Natural killer cell (primary cell): ENCODE measurements around the gene MMP12. TPM values are rescaled to one million over a fixed set of nuclear protein-coding genes. Genes with fewer than 3 reads are reported as not detected.

Experiments used
- ATAC-seq, 3 donors: fragments of 150-1000 bp in 2 of 3; fragments of 200-7000 bp in 1 of 3; cut with Tn5 transposase; 1 replicate in 1 of 3; 2 replicates in 2 of 3; pipeline ENCODE4 v1.10.0; 2021; ENCODE audit warnings: mild to moderate bottlenecking in 2 of 3, moderate library complexity in 2 of 3
- DNase-seq, 2 donors: peaks; one replicate each; pipeline versions ENCODE4 v3.0.0 to v3.0.0-alpha.2; 2013 to 2021; ENCODE audit warnings: mixed read lengths in 1 of 2
- H3K27ac ChIP-seq: one replicate; pipeline ENCODE4 v1.5.1; 2013; ENCODE audit warnings: mild to moderate bottlenecking, low read length
- H3K27me3 ChIP-seq: one replicate; pipeline ENCODE4 v1.6.1; 2013; ENCODE audit warnings: low read length; ENCODE audit not compliant: control insufficient read depth, insufficient read depth
- H3K36me3 ChIP-seq: one replicate; pipeline ENCODE4 v1.6.1; 2013; ENCODE audit warnings: low read length; ENCODE audit not compliant: control insufficient read depth, insufficient read depth
- H3K4me1 ChIP-seq: one replicate; pipeline ENCODE4 v1.6.1; 2013; ENCODE audit warnings: low read length; ENCODE audit not compliant: control insufficient read depth, insufficient read depth
- H3K4me3 ChIP-seq: one replicate; pipeline ENCODE4 v1.5.1; 2013; ENCODE audit warnings: low read length
- H3K9me3 ChIP-seq: one replicate; pipeline ENCODE4 v1.6.1; 2013; ENCODE audit warnings: low read length; ENCODE audit not compliant: control insufficient read depth, insufficient read depth
- H3K27ac Mint-ChIP-seq, 2 donors: one replicate each; pipeline ENCODE4 v1.8.0; 2022; ENCODE audit warnings: mild to moderate bottlenecking in 2 of 2, mixed read lengths in 2 of 2, moderate library complexity in 1 of 2
- H3K27me3 Mint-ChIP-seq, 2 donors: one replicate each; pipeline ENCODE4 v1.8.0; 2022; ENCODE audit warnings: low read depth in 2 of 2, mixed read lengths in 2 of 2
- H3K36me3 Mint-ChIP-seq: one replicate; pipeline ENCODE4 v1.8.0; 2022; ENCODE audit warnings: mixed read lengths
- H3K4me1 Mint-ChIP-seq, 2 donors: one replicate each; pipeline ENCODE4 v1.8.0; 2022; ENCODE audit warnings: mixed read lengths in 2 of 2
- H3K4me3 Mint-ChIP-seq: one replicate; pipeline ENCODE4 v1.8.0; 2022; ENCODE audit warnings: mild to moderate bottlenecking, moderate library complexity, mixed read lengths
- H3K9me3 Mint-ChIP-seq, 2 donors: one replicate each; pipeline ENCODE4 v1.8.0; 2022; ENCODE audit warnings: mixed read lengths in 2 of 2
- WGBS: methylation state at CpG from one replicate; pipeline ENCODE4 v1.1.7; 2013; ENCODE audit warnings: missing lambda C conversion rate; ENCODE audit not compliant: insufficient coverage; 5-methylcytosine and 5-hydroxymethylcytosine counted together
- intact Hi-C: fragments of 100-400 bp; cut with micrococcal nuclease; formaldehyde crosslinking; loops from one replicate; pipeline ENCODE4 v1.14.2; 2022
- total RNA-seq, 4 donors: library from RNA; stranded (reverse); fragments of 120-200 nt in 1 of 4; gene quantifications; one replicate each; pipeline versions ENCODE4 v1.2.3 to v1.2.4, GENCODE V29; 2013 to 2022
- TF ChIP-seq, protein P1 (sequence below): fragments of 200-600 bp; IDR thresholded peaks from one replicate; pipeline ENCODE4 v1.8.0; 2022; ENCODE audit warnings: antibody characterized with exemption

The MMP12 gene
- total RNA-seq, 3 donors from 2014 or later (not counting 1 experiment from before 2014, with no cell fraction given): not detected

DNA sequence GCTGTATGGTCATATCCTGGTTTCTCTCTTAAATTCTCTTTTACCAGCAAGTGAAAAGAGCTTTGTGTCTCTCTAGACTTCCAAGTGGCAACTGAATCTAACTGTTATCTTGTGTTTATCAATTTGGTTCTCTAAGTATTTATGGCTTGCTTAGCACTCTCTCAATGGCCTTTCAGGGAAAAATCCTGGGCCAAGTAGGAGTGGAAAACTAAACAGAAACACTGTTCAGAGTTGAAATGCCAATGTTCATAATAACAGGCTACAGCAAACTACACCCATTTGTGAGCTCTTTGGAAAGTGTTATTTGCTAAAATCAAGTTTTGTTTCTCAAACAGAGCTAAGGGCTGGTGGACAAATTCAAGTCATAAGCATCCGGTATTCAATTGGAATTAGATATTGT, 10.1 kb downstream of the MMP12 start:
- no peak for ATAC-seq
- Histone ChIP-seq H3K4me1 (no peaks in the 10 kb centered on the region), H3K27ac (no peak overlapping the region), H3K27me3 (no peaks in the 10 kb centered on the region), H3K9me3 (no peaks in the 10 kb centered on the region), H3K36me3 (no peaks in the 10 kb centered on the region), H3K4me3 (no peak overlapping the region)
- H3K27ac Mint-ChIP-seq: no peak overlapping the region
- H3K9me3 Mint-ChIP-seq: no peaks in the 10 kb centered on the region
- intact Hi-C loops: no loop called here
- WGBS: 92% methylated on average over 1 of the region's 1 CpG
- no peaks in the 10 kb centered on the region for H3K27me3 Mint-ChIP-seq
- no peaks in the 10 kb centered on the region for H3K36me3 Mint-ChIP-seq
- TF ChIP-seq, protein P1, sequence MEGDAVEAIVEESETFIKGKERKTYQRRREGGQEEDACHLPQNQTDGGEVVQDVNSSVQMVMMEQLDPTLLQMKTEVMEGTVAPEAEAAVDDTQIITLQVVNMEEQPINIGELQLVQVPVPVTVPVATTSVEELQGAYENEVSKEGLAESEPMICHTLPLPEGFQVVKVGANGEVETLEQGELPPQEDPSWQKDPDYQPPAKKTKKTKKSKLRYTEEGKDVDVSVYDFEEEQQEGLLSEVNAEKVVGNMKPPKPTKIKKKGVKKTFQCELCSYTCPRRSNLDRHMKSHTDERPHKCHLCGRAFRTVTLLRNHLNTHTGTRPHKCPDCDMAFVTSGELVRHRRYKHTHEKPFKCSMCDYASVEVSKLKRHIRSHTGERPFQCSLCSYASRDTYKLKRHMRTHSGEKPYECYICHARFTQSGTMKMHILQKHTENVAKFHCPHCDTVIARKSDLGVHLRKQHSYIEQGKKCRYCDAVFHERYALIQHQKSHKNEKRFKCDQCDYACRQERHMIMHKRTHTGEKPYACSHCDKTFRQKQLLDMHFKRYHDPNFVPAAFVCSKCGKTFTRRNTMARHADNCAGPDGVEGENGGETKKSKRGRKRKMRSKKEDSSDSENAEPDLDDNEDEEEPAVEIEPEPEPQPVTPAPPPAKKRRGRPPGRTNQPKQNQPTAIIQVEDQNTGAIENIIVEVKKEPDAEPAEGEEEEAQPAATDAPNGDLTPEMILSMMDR: no peak
- no peak overlapping the region for H3K4me3 Mint-ChIP-seq
- DNase-seq: no peak
- no peaks in the 10 kb centered on the region for H3K4me1 Mint-ChIP-seq

GRCh38 chr11:102853956-102854355, 20.8 kb downstream of the MMP12 start:
- Histone ChIP-seq H3K36me3 (no peaks in the 10 kb centered on the region), H3K27me3 (no peaks in the 10 kb centered on the region), H3K4me1 (no peaks in the 10 kb centered on the region), H3K9me3 (no peaks in the 10 kb centered on the region), H3K27ac (no peak overlapping the region), H3K4me3 (no peak overlapping the region)
- Mint-ChIP-seq H3K27ac (no peak overlapping the region), H3K4me3 (no peak overlapping the region), H3K4me1 (no peaks in the 10 kb centered on the region), H3K9me3 (peaks cover 2 to 5% of the 10 kb centered on the region in 2 donors), H3K36me3 (no peaks in the 10 kb centered on the region), H3K27me3 (peaks cover 0 to 2% of the 10 kb centered on the region in 2 donors)
- DNase-seq: no peak
- intact Hi-C loops: no loop called here
- TF ChIP-seq, protein P1: no peak
- WGBS: 100% methylated on average over 1 of the region's 2 CpGs
- ATAC-seq: no peak

- intact Hi-C loops: no loop called here
- Mint-ChIP-seq H3K4me3 (no peak overlapping the region), H3K27me3 (peaks cover 0 to 2% of the 10 kb centered on the region in 2 donors), H3K4me1 (no peaks in the 10 kb centered on the region), H3K36me3 (no peaks in the 10 kb centered on the region), H3K9me3 (peaks cover 2 to 8% of the 10 kb centered on the region in 2 donors), H3K27ac (no peak overlapping the region)
- DNase-seq (no peak), ATAC-seq (no peak)
- H3K9me3 ChIP-seq: no peaks in the 10 kb centered on the region
- H3K27me3 ChIP-seq: no peaks in the 10 kb centered on the region
- WGBS: 93% methylated on average over 2 of the region's 3 CpGs
- H3K36me3 ChIP-seq: no peaks in the 10 kb centered on the region
- H3K27ac ChIP-seq: no peak overlapping the region
- H3K4me1 ChIP-seq: no peaks in the 10 kb centered on the region
- TF ChIP-seq, protein P1: no peak
- no peak overlapping the region for H3K4me3 ChIP-seq
These were observed 21.7 kb downstream of the MMP12 start for GRCh38 chr11:102853055-102853454.

DNA sequence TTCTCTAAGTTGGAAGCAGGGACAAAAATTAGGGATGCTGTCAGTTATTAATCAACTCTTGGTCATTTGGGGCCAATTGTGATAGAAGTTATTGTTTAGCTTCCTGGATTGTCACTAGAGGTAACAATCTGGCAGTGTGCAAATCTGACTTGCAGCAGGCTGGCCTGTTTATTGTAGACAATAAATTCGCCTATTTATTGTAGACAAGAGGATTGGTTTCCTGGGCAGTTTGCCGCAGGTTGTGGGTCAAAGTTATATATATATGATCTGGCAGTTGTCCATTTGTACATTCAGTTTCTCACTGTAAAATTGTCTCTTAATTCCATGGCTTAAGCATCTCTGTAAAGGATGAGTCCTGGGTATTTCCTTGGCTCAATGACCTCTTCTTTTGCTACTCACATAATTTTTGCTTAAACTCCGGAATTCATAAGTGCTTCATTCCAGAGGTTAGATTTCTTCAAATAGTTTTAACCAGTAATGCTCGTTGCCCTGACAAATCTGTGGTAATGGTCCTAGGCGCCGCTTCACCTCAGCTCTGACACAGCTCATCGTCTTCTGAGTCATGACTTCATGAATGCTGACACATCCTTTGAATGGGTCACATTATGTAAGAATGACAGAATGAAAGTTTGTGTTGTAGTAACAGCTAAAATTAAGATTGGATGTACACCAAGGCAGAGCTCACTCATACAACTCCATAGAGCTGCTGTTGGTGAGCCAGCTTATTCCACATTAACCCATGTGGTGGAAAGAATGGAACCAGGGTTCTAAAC, 23.6 kb downstream of the MMP12 start:
- H3K27me3 Mint-ChIP-seq: peaks cover 0 to 5% of the 10 kb centered on the region in 2 donors
- no peak overlapping the region for H3K27ac ChIP-seq
- ATAC-seq: no peak
- H3K27me3 ChIP-seq: no peaks in the 10 kb centered on the region
- intact Hi-C loops: no loop called here
- no peak overlapping the region for H3K4me3 ChIP-seq
- no peaks in the 10 kb centered on the region for H3K9me3 ChIP-seq
- no peaks in the 10 kb centered on the region for H3K36me3 ChIP-seq
- H3K27ac Mint-ChIP-seq: no peak overlapping the region
- WGBS: 90% methylated on average over 7 of the region's 7 CpGs
- H3K4me1 Mint-ChIP-seq: no peaks in the 10 kb centered on the region
- no peak overlapping the region for H3K4me3 Mint-ChIP-seq
- TF ChIP-seq, protein P1: no peak
- no peaks in the 10 kb centered on the region for H3K36me3 Mint-ChIP-seq
- H3K4me1 ChIP-seq: no peaks in the 10 kb centered on the region
- peaks cover 4 to 10% of the 10 kb centered on the region in 2 donors for H3K9me3 Mint-ChIP-seq
- DNase-seq: no peak
